IPS-15b (cell line): ENCODE measurements around the gene RPN1.
A peak's percentile ranks its signal among the peaks of the same experiment; 100 is the strongest.

Source experiments
- H3K27me3 ChIP-seq: one replicate; pipeline ENCODE4 v1.6.1; 2013; ENCODE audit warnings: low read length; ENCODE audit not compliant: control insufficient read depth, insufficient read depth
- H3K36me3 ChIP-seq: one replicate; pipeline ENCODE4 v1.6.1; 2013; ENCODE audit warnings: low read length; ENCODE audit not compliant: control insufficient read depth, insufficient read depth
- H3K4me1 ChIP-seq: one replicate; pipeline ENCODE4 v1.6.1; 2013; ENCODE audit warnings: mild to moderate bottlenecking, low read length; ENCODE audit not compliant: control insufficient read depth, insufficient read depth
- H3K4me3 ChIP-seq: one replicate; pipeline ENCODE4 v1.5.1; 2013; ENCODE audit warnings: low read depth, low read length
- H3K9ac ChIP-seq: one replicate; pipeline ENCODE4 v1.6.1; 2013; ENCODE audit warnings: low read depth, mild to moderate bottlenecking, low read length
- H3K9me3 ChIP-seq: one replicate; pipeline ENCODE4 v1.6.1; 2013; ENCODE audit warnings: mild to moderate bottlenecking, low read length; ENCODE audit not compliant: control insufficient read depth, insufficient read depth

Gene RPN1

DNA sequence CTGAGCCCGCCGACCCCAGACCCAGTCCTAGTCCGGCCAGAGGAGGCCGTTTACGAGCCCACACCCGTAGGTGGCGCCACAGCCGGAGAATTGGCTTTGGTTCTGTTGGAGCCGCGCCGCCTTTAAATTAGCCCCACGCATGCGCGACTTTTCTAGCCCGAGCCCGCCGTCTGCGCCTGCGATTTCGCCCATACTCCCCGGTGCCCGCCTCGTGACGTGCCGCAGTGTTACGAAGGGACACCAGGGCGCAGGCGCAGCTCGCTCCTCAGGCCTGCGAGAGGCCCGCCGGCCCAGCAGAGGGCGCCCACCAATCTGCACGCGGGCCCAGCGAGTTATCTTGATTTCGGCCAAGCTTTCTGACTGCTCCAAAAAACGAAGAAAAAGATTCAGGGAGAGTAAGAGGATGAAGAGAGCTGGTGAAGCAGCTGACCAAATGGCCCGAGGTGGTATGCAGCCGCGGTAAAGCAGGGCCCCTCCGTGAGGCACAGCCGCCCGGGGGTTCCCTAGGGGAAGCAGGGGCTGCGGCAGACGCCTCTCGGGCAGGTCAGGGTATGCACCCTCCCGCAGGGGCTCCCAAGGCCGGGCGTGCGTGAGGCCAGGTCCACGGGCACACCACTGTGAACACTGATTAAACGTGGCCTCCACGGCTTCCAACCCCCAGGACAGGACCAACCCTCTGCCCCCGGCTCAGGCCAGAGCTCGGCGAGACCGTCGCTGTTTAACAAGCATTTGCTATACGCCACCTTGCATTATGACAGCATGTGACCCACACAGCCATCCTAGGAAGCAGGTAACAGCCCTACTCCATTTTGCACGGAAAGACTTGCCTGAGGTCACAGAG lies 32.8 kb downstream of the RPN1 start:
- H3K4me3 ChIP-seq: peak overlapping the region; percentile 73
- H3K9me3 ChIP-seq: no peaks in the 10 kb centered on the region
- H3K36me3 ChIP-seq: peaks cover 27% of the 10 kb centered on the region
- H3K4me1 ChIP-seq: peaks cover 4% of the 10 kb centered on the region
- peak overlapping the region; percentile 94 for H3K9ac ChIP-seq
- no peaks in the 10 kb centered on the region for H3K27me3 ChIP-seq

DNA sequence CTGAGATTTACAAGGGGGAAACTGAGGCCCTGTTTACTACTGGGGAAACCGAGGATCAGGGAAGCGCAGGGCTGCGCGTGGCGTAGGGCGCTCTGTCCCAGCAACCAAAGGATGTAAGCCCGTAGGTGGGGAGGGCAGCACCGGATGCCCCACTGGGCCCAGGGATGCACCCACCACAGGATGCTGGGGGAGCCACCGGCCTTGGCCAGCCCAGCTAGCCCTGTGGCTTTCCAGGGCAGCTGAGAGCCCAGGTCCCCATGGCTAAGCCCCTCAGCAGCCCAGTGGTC lies 33.4 kb downstream of the RPN1 start:
- H3K36me3 ChIP-seq: peaks cover 27% of the 10 kb centered on the region
- peaks cover 4% of the 10 kb centered on the region for H3K4me1 ChIP-seq
- H3K9ac ChIP-seq: peak overlapping the region; percentile 87
- peak overlapping the region; percentile 73 for H3K4me3 ChIP-seq
- H3K27me3 ChIP-seq: no peaks in the 10 kb centered on the region
- no peaks in the 10 kb centered on the region for H3K9me3 ChIP-seq

DNA sequence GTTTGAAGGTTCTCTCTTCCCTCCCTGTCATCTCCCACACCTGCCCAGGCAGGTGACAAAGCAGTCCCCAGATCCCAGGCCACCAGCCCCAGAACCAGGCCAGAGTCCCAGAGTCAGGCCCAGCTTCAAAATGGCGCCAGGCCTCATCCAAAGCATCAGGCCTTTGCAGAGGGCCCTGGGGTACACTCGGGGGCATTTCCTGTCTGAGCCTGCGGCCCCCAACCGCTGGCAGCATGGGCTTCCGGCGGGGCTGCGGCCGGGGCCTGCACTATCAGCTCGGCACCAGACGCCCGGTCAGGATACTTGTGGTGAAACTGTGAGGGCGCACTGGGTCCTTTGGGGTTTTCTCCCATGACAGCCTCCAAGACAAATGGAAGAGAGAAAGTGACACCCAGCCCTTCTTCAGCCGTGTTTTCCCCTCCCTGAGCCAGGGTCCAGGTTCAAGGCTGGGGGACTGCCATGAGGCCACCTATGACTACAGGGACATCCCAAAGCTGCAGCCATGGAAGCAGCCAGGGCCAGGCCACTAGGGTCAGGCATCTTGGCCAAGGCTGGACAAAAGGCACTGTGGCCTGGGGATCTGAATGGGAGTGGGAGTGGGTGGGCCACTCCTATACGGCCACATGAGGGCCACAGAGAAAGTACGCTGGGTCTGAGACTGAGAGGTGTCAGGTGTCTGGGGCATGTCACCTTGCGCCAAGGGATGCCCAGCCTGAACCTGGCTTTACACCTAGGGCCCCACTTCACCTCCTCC lies 33.9 kb downstream of the RPN1 start:
- Histone ChIP-seq H3K9me3 (no peaks in the 10 kb centered on the region), H3K4me3 (peak overlapping the region; percentile 73), H3K27me3 (no peaks in the 10 kb centered on the region), H3K36me3 (peaks cover 23% of the 10 kb centered on the region), H3K9ac (peak overlapping the region; percentile 87), H3K4me1 (peaks cover 4% of the 10 kb centered on the region)

DNA sequence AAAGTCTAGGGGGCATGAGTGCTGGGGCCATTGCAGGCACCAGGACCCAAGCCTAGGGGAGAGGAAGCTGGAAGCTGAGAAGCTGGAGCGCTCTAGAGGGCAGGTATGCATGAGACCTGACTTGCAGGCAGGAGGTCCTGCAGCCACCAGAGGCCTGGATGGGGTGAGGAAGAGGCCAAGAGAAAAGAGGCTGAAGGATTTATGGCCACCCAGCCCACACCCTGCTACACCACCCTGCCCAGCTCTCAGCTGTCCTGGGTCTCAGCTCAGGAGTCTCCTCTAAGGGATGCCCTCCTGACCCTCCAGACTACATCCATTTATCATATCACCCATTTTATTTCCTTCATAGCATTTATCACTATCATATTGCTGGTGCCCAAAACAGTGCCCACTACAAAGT lies 36.5 kb downstream of the RPN1 start:
- no peak overlapping the region for H3K9ac ChIP-seq
- H3K36me3 ChIP-seq: peaks cover under 1% of the 10 kb centered on the region
- H3K4me1 ChIP-seq: peaks cover 4% of the 10 kb centered on the region
- no peak overlapping the region for H3K4me3 ChIP-seq
- no peaks in the 10 kb centered on the region for H3K27me3 ChIP-seq
- no peaks in the 10 kb centered on the region for H3K9me3 ChIP-seq

DNA sequence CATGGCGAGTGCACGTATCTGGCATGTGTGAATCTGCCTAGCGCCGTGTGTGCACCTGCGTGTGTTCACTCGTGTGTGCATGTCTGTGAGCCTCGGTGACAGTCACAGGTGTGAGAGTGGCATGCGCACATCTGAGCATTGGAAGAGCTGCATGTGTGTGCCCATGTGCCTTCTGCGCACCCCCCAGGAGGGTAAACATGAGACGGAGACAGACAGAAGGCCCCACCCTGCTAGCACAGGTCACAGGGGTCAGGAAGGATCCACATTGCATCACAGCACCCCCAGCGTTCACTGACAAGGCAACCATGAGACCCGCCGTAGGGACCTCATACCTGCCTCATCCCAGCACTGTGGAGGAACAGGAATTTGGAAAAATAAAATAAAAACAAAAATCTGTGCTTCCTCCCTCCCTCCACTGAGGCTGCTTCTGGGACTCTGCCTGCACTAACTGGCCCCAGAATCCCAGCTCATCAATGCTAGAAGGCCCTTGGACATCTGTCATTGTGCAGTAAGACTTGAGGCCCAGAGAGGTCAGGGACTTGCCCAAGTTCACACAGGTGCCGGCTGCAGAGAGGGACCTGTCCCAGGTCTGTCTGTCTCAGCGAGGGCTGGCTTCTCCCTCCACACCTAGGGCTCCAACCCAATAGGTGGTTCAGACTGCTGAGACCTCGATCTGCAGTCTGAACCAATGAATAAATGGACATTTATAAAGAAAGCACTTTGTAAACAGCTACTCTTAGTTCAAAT lies 37.4 kb downstream of the RPN1 start:
- Histone ChIP-seq H3K9ac (no peak overlapping the region), H3K36me3 (no peaks in the 10 kb centered on the region), H3K4me3 (no peak overlapping the region), H3K9me3 (no peaks in the 10 kb centered on the region), H3K4me1 (no peaks in the 10 kb centered on the region), H3K27me3 (no peaks in the 10 kb centered on the region)

DNA sequence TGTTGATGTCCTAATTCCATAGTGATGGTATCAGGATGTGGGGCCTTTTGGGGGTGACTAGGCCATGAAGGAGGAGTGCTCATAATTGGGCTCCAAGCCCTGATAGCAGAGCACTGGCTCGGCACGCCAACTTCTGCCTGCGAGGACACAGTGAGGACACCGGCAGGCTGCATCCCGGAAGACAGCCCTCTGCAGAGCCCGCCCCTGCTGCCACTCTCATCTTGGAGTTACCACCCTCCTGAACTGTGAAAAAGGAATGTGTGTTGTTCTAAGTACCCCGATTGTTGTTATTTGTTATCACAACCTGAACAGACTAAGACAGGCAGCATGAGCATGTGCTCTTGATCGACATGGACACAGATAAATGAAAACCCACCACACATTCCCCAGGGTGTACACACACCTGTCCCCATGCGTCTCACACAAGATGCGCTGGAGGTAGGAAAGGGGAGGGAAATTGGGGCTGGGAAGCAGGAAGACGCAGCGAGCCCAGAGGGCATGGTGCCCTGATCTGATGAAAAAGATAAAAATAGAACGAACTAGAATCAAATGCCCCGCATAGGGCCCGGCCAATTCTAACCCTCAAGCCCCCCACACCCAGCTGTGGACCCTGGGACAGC lies 40.1 kb downstream of the RPN1 start:
- no peaks in the 10 kb centered on the region for H3K36me3 ChIP-seq
- H3K4me3 ChIP-seq: no peak overlapping the region
- H3K4me1 ChIP-seq: no peaks in the 10 kb centered on the region
- H3K27me3 ChIP-seq: no peaks in the 10 kb centered on the region
- no peaks in the 10 kb centered on the region for H3K9me3 ChIP-seq
- no peak overlapping the region for H3K9ac ChIP-seq

DNA sequence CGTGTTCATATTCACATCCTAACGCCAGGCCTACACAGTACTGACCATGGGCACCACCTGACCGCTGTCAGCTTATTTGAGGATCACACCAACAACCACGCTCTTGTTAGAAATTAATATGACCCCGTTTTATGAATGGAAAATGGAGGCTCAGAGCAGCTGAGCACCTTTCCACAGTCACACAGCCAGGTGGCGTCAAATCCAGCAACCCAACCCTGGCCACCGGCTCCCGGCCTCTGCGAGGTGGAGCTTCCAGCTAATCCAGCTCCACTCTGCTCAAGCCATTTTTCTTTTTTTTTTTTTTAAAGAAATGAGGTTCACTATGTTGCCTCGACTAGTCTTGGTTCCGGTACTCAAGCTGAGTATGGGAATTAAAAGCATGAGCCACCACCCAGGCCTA lies 41.3 kb downstream of the RPN1 start:
- Histone ChIP-seq H3K9ac (no peak overlapping the region), H3K27me3 (no peaks in the 10 kb centered on the region), H3K9me3 (no peaks in the 10 kb centered on the region)

DNA sequence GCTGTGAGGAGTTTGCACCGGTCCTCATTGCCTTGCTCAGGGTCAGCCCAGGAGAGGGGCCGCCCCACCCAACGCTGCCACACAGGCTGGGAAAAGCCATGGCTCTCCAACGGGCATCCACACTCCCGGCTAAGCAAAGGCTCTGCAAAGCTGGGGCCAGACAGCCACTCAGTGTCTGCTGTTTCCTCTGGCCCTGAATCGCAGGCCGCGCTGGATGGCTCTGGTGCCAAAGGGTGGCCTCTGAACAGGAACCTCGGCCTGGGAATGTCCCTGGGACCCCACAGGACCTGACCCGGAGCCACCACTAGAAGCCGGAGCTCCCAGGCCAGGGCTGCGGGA lies 42.9 kb downstream of the RPN1 start:
- peak overlapping the region; percentile 55 for H3K4me3 ChIP-seq
- no peak overlapping the region for H3K9ac ChIP-seq
- no peaks in the 10 kb centered on the region for H3K36me3 ChIP-seq
- no peaks in the 10 kb centered on the region for H3K9me3 ChIP-seq
- no peaks in the 10 kb centered on the region for H3K4me1 ChIP-seq
- no peaks in the 10 kb centered on the region for H3K27me3 ChIP-seq

More for the DNA sequence above, 41.3 kb downstream of the RPN1 start:
- Histone ChIP-seq H3K4me1 (no peaks in the 10 kb centered on the region), H3K4me3 (no peak overlapping the region), H3K36me3 (no peaks in the 10 kb centered on the region)

DNA sequence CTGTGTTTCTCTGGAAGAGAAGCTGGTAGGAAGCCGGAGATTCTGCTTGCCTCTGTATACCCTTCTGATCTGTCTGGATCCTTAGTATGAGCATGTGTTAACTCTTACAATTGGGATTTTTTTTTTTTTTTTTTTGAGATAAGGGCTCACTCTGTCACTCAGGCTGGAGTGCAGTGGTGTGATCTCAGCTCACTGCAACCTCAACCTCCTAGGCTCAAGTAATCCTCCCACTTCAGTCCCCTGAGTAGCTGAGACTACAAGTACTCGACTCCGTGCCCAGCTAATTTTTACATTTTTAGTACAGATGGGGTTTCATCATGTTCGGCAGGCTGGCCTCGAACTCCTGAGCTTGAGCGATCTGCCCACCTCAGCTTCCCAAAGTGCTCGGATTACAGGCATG lies 44.5 kb downstream of the RPN1 start:
- H3K27me3 ChIP-seq: no peaks in the 10 kb centered on the region
- H3K36me3 ChIP-seq: no peaks in the 10 kb centered on the region
- no peak overlapping the region for H3K9ac ChIP-seq
- H3K4me1 ChIP-seq: no peaks in the 10 kb centered on the region
- no peak overlapping the region for H3K4me3 ChIP-seq
- H3K9me3 ChIP-seq: no peaks in the 10 kb centered on the region

DNA sequence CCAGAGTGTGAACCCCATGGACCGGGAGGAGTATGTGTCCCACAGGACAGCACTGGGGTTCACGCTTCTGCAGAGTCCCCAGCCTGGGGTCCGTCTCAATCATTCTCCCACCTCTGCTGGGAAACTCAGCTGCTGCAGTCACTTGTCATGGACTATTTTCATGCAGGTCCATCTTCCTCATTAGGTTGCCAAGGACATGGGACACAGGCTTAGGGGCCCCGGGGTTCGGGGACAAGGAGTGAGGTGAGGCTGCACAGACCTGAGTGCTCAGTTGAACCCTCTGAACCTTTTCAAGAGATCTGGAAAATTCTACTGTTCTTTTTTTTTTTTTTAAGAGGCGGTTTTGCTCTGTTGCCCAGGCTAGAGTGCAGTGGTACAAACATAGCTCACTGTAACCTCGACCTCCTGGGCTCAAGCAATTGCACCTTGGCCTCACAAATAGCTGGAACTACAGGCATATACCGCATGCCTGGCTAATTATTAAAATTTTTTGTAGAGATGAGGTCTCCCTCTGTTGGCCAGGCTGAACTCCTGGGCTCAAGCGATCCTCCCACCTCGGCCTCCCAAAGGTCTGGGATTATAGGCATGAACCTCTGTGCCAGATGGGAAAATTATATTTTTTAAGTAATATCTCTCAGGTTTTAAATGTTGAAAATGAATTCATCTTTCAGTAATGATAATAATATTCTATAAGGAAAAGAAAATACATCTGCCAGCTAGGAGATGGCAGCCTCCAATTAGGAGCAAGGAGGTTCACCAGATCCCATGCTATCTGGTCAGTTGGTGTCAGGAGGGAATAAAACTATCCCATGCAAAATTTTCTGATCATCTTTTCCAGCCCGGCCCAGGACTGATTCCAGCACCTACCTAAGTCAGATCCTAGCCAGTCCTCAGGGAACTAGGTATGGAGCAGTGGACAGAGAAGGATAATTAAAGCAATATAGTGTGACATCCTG lies 45.2 kb downstream of the RPN1 start:
- Histone ChIP-seq H3K9me3 (no peaks in the 10 kb centered on the region), H3K9ac (no peak overlapping the region), H3K27me3 (no peaks in the 10 kb centered on the region), H3K4me3 (no peak overlapping the region), H3K4me1 (no peaks in the 10 kb centered on the region), H3K36me3 (no peaks in the 10 kb centered on the region)
